Fibroblast of skin of left quadriceps (primary cell): ENCODE measurements around the gene STK25.
"Not testable (repeated sequence)": the region's sequence is repeated elsewhere in the genome, so short reads cannot be mapped to it uniquely, and the experiment has no call there.

Experiments
- DNase-seq, 2 experiments: peaks; one replicate each; pipeline ENCODE4 v3.0.0-alpha.2; 2013; ENCODE audit warnings: low read depth in 2 of 2

The STK25 gene

DNA sequence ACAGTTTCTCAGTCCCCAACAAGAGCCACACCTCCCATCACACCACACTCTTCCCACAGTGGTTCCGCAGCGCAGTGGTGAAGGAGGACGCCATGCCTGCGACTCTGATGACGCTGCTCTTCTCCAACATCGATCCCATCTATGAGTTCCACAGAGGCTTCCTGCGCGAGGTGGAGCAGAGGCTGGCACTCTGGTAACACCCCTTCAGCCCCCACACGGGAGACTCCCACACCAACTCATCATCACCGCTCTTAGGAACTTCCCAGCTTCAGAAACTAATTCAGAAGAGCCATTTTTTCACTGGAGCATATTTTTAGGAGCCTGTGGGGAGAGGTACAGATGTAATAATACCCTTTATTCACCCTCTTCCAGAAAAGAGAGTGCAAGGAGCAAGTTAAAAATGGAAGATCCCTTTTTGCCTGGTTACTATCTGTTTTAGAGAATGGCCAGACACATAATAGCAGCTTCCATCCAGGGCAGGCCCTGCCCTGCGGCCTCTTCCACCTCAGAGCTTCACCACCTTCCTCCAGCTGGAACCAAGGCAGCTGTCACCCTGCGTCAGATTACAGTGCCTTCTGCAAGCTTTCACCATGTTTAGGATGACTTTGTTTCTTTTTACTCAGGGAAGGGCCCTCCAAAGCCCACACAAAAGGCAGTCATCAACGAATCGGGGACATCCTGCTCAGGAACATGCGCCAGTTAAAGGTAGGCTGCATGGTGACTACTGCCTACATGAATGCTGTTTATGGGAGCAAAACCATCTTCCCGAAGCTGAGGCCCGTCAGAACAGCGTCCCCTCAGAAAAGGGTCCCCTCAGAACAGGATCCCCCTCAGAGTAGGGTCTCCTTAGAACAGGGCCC lies 44.9 kb downstream of the STK25 start:
- no peak for DNase-seq

- DNase-seq: no peak
Observed at GRCh38 chr2:241461693-241462677, 46.4 kb downstream of the STK25 start.

GRCh38 chr2:241460631-241461030 lies 47.8 kb downstream of the STK25 start:
- no peak for DNase-seq

DNA sequence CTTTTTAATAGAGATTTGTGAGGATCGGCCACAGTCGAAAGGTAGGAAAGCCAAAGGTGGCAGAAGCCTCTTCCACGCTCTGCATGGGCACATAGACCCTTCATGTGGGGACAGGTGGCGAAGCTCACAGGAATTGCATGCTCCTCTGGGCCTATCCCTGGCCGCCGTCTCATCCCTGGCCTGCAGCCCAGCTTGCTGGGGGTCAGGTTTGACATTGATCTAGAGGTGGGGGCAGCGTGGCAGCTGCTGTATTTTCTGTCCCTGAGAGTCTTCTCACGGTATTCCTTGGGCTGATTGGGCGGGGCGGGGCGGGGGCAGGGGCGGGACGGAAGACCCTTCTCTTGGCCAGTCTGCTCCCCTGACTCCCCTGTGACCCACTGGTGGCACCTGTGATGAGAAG lies 48.9 kb downstream of the STK25 start:
- DNase-seq: no peak

GRCh38 chr2:241458687-241459086 lies 49.7 kb downstream of the STK25 start:
- DNase-seq: no peak

DNA sequence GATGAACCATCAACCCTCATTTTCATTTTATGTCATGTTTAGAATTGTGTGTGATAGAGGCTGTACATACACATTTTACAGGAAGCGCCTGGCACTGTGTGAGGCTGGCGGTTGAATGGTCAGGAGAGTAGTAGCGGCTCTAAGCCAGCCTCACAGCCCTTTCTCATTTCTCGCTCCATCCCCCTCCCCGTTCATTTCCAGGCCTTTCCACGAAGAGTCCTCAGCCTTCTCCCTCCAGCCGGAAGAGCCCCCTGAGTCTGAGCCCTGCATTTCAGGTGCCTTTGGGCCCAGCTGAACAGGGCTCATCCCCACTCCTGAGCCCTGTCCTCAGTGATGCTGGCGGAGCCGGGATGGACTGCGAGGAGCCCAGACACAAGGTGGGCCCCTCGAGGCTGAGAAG lies 51.8 kb downstream of the STK25 start:
- no peak for DNase-seq

- DNase-seq: no peak
Observed at GRCh38 chr2:241454837-241455485, 53.4 kb downstream of the STK25 start.

GRCh38 chr2:241453919-241454318 lies 54.5 kb downstream of the STK25 start:
- DNase-seq: not testable (repeated sequence)

GRCh38 chr2:241451840-241452506 lies 56.4 kb downstream of the STK25 start:
- no peak for DNase-seq

DNA sequence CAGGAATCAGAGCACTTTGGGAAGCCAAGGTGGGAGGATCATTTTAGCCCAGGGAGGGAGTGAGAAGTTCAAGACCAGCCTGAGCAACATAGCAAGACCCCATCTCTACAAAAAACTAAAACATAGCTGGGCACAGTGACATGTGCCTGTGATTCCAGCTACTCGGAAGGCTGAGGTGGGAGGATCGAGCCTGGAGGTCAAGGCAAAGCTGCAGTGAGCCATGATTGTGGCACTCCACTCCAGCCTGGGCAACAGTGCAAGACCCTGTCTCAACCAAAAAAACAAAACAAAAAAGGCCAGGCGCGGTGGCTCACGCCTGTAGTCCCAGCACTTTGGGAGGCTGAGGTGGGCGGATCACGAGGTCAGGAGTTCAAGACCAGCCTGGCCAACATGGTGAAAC lies 58.3 kb downstream of the STK25 start:
- not testable (repeated sequence) for DNase-seq

DNA sequence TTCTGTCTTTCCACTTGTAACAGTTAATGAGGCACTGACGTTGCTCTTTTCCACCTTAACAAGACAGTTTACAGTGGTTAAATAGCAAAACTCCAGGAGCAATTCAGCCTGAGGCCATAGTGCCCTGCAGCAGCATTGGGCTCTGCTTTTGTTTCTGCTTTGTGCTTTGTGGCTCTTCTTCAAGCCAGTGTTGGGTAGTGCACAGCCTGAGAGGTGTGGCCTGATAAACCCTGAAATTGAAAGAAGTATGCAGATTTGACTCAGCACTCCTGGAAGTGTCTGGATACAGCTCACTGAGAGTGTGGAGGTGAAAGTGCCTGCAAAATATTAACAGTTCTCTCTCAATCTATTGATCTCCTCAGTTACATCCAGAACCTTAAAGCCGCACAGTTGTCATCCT lies 63.0 kb downstream of the STK25 start:
- DNase-seq: no peak

GRCh38 chr2:241443486-241444223 lies 64.7 kb downstream of the STK25 start:
- peak; percentile 15 to 29 for DNase-seq
